Transverse colon (tissue), 4 donors: ENCODE data around the gene ABCC9.

Experiments
- CTCF ChIP-seq, 5 experiments: fragments of 200-600 bp in 3 of 5; fragments of 450-650 bp in 2 of 5; sonication (generic) in 3 of 5; IDR thresholded peaks; 1 replicate in 2 of 5; 2 replicates in 3 of 5; pipeline ENCODE4 v1.5.1; 2016 to 2017; ENCODE audit warnings: antibody characterized with exemption in 5 of 5, inconsistent platforms in 3 of 5, mild to moderate bottlenecking in 2 of 5, moderate library complexity in 1 of 5
- POLR2A ChIP-seq: fragments of 450-650 bp; IDR thresholded peaks from one replicate; pipeline ENCODE4 v1.6.1; 2016; ENCODE audit warnings: antibody characterized with exemption, mild to moderate bottlenecking, moderate library complexity
- POLR2AphosphoS5 ChIP-seq, 3 donors: sonication (generic); formaldehyde crosslinking; IDR thresholded peaks; one replicate each; pipeline ENCODE4 v1.6.1; 2016; ENCODE audit warnings: antibody characterized with exemption in 3 of 3

DNA sequence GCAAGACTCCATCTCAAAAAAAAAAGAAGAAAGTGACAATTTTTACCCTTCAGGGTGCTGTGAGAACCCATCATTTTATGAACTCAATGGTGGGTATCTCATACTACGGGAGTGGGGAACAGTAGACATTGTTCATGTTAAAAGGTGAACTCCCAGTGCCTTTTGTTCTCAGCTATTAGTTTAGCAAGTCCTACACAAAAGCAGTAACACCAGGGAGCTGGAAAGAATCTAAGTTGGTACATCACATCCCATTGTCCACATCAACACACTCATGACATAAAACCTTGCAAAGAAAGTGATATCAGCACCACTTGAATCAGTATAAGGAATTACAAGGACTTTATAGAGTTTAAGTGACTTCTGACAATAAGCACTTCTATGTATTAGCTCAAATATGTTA, 47.4 kb upstream of the ABCC9 start:
- TF ChIP-seq POLR2A (no peak), CTCF (IDR thresholded peaks at IDR 0.05) (no peak), POLR2AphosphoS5 (IDR thresholded peaks at IDR 0.05) (no peak)
